ENCODE data around the gene PLAC1. TPM values are rescaled to one million over a fixed set of nuclear protein-coding genes. Genes with fewer than 3 reads are reported as not detected.

The PLAC1 gene
- total and polyA plus RNA-seq, 2 experiments from 2014 or later, result 0.50 to 0.83 TPM

DNA sequence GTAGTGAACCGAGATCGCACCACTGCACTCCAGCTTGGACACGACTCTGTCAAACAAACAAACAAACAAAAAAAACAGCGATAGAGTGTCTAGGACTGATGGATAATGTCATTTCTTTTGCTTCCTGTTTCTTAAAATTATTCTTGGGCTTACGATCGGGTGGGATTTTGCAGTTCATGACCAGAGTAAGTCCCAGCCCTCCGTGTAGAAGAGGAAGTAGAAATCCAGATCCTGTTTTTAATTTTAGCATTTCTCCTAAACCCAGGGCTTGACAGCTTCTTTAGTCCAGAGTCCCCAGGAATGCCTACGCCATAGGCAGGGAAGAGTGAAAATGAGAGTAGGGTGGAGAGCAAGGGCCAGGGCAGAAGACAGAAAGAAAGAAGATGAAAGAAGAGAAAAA is 104.0 kb downstream of the PLAC1 start (continued):
- TF ChIP-seq STAT1 (IDR thresholded peaks at IDR 0.05; ENCODE audit: unreplicated experiment) (no peak), JUNB (IDR thresholded peaks at IDR 0.05; ENCODE audit: unreplicated experiment) (no peak), ZNF114 (CRISPR knock-in tag; IDR thresholded peaks at IDR 0.05) (no peak), POLR2AphosphoS5 (IDR thresholded peaks at IDR 0.05; ENCODE audit: low read depth) (no peak)
- TF ChIP-seq, protein P1, sequence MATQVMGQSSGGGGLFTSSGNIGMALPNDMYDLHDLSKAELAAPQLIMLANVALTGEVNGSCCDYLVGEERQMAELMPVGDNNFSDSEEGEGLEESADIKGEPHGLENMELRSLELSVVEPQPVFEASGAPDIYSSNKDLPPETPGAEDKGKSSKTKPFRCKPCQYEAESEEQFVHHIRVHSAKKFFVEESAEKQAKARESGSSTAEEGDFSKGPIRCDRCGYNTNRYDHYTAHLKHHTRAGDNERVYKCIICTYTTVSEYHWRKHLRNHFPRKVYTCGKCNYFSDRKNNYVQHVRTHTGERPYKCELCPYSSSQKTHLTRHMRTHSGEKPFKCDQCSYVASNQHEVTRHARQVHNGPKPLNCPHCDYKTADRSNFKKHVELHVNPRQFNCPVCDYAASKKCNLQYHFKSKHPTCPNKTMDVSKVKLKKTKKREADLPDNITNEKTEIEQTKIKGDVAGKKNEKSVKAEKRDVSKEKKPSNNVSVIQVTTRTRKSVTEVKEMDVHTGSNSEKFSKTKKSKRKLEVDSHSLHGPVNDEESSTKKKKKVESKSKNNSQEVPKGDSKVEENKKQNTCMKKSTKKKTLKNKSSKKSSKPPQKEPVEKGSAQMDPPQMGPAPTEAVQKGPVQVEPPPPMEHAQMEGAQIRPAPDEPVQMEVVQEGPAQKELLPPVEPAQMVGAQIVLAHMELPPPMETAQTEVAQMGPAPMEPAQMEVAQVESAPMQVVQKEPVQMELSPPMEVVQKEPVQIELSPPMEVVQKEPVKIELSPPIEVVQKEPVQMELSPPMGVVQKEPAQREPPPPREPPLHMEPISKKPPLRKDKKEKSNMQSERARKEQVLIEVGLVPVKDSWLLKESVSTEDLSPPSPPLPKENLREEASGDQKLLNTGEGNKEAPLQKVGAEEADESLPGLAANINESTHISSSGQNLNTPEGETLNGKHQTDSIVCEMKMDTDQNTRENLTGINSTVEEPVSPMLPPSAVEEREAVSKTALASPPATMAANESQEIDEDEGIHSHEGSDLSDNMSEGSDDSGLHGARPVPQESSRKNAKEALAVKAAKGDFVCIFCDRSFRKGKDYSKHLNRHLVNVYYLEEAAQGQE (IDR thresholded peaks at IDR 0.05; ENCODE audit: unreplicated experiment), result no peak

DNA sequence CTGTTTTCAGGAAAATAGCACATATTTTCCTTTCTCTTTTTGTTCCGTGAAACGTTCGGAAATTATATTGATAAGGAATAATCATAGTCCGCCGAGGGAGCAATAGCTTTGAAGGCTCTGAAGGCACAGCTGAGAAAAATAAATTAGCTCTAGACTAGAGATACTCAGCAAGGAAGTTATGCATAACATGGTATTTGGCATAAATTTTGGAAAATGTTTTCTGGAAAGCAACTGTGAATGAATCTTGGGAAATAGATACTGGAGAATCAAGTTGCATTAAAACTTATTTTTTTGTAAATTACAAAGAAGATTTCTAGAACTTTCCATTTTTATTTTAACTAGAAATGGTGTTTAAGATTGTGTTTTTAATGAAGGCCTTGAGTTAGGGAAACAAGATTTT is 105.9 kb downstream of the PLAC1 start:
- no peak overlapping the region for H3K27ac ChIP-seq (ENCODE audit: low read depth)

More for the DNA sequence above, 105.9 kb downstream of the PLAC1 start:
- Histone ChIP-seq H3K9me2 (ENCODE audit: insufficient read depth) (no peaks in the 10 kb centered on the region), H3F3A (replicated peaks; ENCODE audit: low read depth) (0 out of 2 replicates have a peak, but pooled peaks cover 5% of the 10 kb centered on the region), H3K27me3 (ENCODE audit: insufficient read depth) (peaks cover 48% of the 10 kb centered on the region), H3K4me2 (no peak overlapping the region), H3K36me3 (ENCODE audit: insufficient read depth) (no peaks in the 10 kb centered on the region), H4K20me1 (replicated peaks; ENCODE audit: insufficient read depth) (no peaks in the 10 kb centered on the region), H2AFZ (no peak overlapping the region), H3K4me3 (no peak overlapping the region; the same call in 1 of the 2 replicates), H3K79me2 (replicated peaks; ENCODE audit: insufficient read depth) (no peaks in the 10 kb centered on the region), H3K4me1 (ENCODE audit: insufficient read depth) (peaks cover 29% of the 10 kb centered on the region)
- DNase-seq (ENCODE audit: low spot score), result no peak
- Mint-ChIP-seq H3K4me1 (peaks cover 29% of the 10 kb centered on the region), H3K36me3 (ENCODE audit: low read depth) (no peaks in the 10 kb centered on the region), H3K9me3 (no peaks in the 10 kb centered on the region), H3K27me3 (ENCODE audit: insufficient read depth, low read depth, poor library complexity) (peaks cover 55% of the 10 kb centered on the region), H3K27ac (no peak overlapping the region), H3K4me3 (no peak overlapping the region)
- TF ChIP-seq POLR2AphosphoS5 (IDR thresholded peaks at IDR 0.05; ENCODE audit: low read depth) (no peak), JUNB (IDR thresholded peaks at IDR 0.05; ENCODE audit: unreplicated experiment) (no peak), STAT1 (IDR thresholded peaks at IDR 0.05; ENCODE audit: unreplicated experiment) (no peak), ZNF114 (CRISPR knock-in tag; IDR thresholded peaks at IDR 0.05) (no peak), NANOG (IDR thresholded peaks at IDR 0.05; ENCODE audit: borderline replicate concordance) (no peak)
- TF ChIP-seq, protein P2, sequence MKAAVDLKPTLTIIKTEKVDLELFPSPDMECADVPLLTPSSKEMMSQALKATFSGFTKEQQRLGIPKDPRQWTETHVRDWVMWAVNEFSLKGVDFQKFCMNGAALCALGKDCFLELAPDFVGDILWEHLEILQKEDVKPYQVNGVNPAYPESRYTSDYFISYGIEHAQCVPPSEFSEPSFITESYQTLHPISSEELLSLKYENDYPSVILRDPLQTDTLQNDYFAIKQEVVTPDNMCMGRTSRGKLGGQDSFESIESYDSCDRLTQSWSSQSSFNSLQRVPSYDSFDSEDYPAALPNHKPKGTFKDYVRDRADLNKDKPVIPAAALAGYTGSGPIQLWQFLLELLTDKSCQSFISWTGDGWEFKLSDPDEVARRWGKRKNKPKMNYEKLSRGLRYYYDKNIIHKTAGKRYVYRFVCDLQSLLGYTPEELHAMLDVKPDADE (IDR thresholded peaks at IDR 0.05), result no peak
- TF ChIP-seq, protein P3, sequence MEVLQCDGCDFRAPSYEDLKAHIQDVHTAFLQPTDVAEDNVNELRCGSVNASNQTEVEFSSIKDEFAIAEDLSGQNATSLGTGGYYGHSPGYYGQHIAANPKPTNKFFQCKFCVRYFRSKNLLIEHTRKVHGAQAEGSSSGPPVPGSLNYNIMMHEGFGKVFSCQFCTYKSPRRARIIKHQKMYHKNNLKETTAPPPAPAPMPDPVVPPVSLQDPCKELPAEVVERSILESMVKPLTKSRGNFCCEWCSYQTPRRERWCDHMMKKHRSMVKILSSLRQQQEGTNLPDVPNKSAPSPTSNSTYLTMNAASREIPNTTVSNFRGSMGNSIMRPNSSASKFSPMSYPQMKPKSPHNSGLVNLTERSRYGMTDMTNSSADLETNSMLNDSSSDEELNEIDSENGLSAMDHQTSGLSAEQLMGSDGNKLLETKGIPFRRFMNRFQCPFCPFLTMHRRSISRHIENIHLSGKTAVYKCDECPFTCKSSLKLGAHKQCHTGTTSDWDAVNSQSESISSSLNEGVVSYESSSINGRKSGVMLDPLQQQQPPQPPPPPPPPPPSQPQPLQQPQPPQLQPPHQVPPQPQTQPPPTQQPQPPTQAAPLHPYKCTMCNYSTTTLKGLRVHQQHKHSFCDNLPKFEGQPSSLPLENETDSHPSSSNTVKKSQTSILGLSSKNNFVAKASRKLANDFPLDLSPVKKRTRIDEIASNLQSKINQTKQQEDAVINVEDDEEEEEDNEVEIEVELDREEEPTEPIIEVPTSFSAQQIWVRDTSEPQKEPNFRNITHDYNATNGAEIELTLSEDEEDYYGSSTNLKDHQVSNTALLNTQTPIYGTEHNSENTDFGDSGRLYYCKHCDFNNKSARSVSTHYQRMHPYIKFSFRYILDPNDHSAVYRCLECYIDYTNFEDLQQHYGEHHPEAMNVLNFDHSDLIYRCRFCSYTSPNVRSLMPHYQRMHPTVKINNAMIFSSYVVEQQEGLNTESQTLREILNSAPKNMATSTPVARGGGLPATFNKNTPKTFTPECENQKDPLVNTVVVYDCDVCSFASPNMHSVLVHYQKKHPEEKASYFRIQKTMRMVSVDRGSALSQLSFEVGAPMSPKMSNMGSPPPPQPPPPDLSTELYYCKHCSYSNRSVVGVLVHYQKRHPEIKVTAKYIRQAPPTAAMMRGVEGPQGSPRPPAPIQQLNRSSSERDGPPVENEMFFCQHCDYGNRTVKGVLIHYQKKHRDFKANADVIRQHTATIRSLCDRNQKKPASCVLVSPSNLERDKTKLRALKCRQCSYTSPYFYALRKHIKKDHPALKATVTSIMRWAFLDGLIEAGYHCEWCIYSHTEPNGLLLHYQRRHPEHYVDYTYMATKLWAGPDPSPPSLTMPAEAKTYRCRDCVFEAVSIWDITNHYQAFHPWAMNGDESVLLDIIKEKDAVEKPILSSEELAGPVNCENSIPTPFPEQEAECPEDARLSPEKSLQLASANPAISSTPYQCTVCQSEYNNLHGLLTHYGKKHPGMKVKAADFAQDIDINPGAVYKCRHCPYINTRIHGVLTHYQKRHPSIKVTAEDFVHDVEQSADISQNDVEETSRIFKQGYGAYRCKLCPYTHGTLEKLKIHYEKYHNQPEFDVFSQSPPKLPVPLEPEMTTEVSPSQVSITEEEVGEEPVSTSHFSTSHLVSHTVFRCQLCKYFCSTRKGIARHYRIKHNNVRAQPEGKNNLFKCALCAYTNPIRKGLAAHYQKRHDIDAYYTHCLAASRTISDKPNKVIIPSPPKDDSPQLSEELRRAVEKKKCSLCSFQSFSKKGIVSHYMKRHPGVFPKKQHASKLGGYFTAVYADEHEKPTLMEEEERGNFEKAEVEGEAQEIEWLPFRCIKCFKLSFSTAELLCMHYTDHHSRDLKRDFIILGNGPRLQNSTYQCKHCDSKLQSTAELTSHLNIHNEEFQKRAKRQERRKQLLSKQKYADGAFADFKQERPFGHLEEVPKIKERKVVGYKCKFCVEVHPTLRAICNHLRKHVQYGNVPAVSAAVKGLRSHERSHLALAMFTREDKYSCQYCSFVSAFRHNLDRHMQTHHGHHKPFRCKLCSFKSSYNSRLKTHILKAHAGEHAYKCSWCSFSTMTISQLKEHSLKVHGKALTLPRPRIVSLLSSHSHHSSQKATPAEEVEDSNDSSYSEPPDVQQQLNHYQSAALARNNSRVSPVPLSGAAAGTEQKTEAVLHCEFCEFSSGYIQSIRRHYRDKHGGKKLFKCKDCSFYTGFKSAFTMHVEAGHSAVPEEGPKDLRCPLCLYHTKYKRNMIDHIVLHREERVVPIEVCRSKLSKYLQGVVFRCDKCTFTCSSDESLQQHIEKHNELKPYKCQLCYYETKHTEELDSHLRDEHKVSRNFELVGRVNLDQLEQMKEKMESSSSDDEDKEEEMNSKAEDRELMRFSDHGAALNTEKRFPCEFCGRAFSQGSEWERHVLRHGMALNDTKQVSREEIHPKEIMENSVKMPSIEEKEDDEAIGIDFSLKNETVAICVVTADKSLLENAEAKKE (CRISPR knock-in tag; IDR thresholded peaks at IDR 0.05), result no peak
- ATAC-seq, result no peak
